GM21381 (cell line): Measurements from ENCODE around the gene SORL1-AS1.

Source experiments
- ATAC-seq: cut with Tn5 transposase; IDR thresholded peaks from one replicate; pipeline ENCODE4 v1.9.1; 2021; ENCODE audit warnings: mild to moderate bottlenecking, moderate library complexity; ENCODE audit not compliant: unreplicated experiment

Gene SORL1-AS1

DNA sequence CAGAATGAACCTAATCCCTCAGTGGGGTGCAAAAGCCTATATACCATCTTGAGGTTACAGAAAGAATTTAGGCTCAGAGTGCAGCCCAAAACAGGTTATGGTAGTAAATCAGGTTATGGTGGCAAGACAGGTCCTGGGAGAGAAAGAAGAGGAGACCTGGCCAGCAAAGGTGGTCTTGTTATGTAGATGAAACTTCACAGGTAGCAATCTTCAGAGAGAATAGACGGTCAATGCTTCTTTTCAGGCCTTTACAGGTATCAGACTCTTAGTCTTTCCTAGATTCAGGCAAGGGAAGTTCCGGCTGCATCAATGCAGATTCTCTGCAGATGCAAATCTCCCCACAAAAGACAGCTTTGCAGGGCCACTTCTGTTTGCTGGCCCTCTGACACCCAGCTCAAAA, 46.5 kb downstream of the SORL1-AS1 start:
- ATAC-seq, result no peak

DNA sequence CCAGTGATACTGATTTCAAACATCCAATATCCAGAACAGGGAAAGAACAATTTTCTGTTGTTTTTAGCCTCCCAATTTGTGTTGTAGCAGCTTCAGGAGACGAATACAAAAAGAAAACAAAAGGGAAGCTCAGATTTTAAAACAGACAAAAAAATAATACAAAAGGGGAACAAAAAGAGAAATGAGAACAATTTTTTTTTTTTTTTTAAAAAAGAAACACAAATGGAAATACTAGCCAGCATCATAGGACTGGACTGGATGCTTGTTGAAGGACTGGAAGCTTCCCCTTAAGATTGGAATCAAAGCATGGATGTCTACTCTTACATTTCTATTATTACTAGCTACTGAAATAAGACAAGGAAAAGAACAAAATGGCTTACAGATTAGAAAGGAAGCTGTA, 47.1 kb downstream of the SORL1-AS1 start:
- no peak for ATAC-seq

DNA sequence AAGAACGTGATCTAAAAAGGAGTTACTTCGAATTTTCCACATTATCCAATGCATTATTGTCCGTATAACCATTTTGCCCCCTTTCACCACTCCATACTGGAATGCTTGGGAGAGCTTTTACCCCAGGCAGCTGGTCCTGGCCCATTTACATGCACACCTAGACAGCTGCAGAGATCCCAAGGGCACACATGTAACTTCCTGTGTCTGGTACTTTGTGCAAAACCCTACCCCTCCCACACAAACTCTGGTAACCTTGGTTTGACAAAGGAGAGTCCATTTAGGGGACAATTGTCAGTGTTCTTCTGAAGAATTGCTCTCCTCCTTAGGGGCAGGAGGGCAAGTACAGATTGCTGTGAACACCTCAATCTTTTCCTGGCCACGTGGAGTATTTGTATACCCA, 58.0 kb downstream of the SORL1-AS1 start:
- ATAC-seq, result no peak

DNA sequence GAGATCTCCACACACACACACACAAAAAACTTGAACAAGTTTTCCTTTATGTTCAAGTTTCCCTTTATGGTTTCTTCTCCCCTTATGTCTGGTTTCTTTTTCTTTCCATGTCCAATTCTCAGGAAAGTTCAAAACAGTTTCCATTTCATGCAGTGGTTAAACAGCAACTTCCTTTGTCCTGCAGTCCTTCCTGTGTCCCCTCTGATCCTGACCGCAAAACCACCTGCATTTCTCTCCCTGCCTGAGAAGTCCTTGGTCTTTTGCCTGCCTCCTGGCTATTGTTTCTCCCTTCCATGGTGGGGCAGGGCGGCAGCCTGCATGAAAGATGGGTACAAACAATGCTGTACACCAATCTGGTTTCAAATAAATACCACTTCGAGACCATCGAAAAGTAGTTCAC, 58.9 kb downstream of the SORL1-AS1 start:
- no peak for ATAC-seq

DNA sequence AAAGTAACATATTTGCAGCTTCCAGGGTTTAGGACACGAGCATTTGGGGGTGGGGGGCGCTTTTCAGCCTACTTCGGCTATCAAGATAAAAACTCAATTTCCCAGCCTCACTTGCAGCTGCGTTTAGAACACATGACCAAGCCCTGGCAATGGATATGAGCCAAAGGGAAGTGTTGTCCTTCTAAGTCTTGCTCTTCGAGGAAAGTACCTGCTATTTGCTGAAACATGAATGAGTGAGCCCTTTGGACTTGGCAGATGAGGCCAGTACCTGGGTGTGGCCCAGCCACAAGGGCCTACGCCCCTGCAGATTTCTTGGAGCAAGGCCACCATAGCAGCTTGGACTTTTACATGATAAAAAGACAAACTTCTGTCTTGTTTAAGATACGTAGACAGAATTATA, 60.9 kb downstream of the SORL1-AS1 start:
- ATAC-seq, result no peak

DNA sequence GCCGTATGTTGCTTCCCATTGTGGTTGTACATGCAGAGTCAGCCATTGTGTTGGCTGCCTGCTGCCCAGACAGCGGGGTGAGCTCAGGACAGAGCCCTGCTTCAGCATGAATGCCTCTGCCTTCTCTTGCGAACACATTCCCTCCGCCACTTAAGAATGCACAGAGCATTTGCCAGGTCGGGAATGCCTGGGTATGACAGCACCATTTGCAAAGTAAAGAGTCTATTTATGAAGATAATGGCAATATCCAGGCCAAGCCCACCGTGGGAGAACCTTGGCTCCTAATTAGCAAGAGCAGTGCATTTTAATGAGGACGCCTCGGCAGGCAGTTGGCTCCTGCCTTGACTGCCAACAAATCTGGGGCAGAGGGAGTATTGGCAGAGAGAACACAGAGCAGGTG, 63.1 kb downstream of the SORL1-AS1 start:
- no peak for ATAC-seq
